T-cell (primary cell): Measurements from ENCODE around the gene AKAP6. TPM values are rescaled to one million over a fixed set of nuclear protein-coding genes. Genes with fewer than 3 reads are reported as not detected.

ENCODE experiments used
- ATAC-seq, 4 experiments: fragments of 200-7000 bp in 3 of 4; fragments of 150-1000 bp in 1 of 4; cut with Tn5 transposase; replicated peaks in 1 of 4; 1 replicate in 3 of 4; 2 replicates in 1 of 4; pipeline ENCODE4 v1.10.0; 2021; ENCODE audit warnings: moderate library complexity in 3 of 4, mild to moderate bottlenecking in 2 of 4, moderate number of reproducible peaks in 1 of 4
- CTCF ChIA-PET, 2 donors: fragments of 300-600 bp; sonication (Branson Sonifier 250); formaldehyde crosslinking; loops; one replicate each; lab custom pipeline; 2022; ENCODE audit warnings: antibody characterized with exemption in 2 of 2; lab: Charles Lee
- POLR2A ChIA-PET, 2 donors: fragments of 300-600 bp; sonication (Branson Sonifier 250); formaldehyde crosslinking; loops; one replicate each; lab custom pipeline; 2022; ENCODE audit warnings: antibody characterized with exemption in 2 of 2; lab: Charles Lee
- DNase-seq, 35 experiments: peaks; one replicate each; pipeline versions ENCODE4 v3.0.0 to v3.0.0-alpha.2; 2013 to 2023
- H3K27ac ChIP-seq: one replicate; pipeline ENCODE4 v1.5.1; 2013; ENCODE audit warnings: low read length
- H3K27me3 ChIP-seq, 2 experiments: replicated peaks in 1 of 2; 1 replicate in 1 of 2; 2 replicates in 1 of 2; pipeline versions ENCODE4 v1.6.1 to v1.7.0; 2013; ENCODE audit warnings: low read length in 1 of 2, mixed read lengths in 1 of 2; ENCODE audit not compliant: control insufficient read depth in 2 of 2, insufficient read depth in 2 of 2; ENCODE audit errors: extremely low read depth in 1 of 2
- H3K36me3 ChIP-seq, 2 donors: 1 replicate in 1 of 2; 2 replicates in 1 of 2; pipeline versions ENCODE4 v1.6.1 to v1.7.0; 2013; ENCODE audit warnings: low read length in 1 of 2; ENCODE audit not compliant: control insufficient read depth in 2 of 2, insufficient read depth in 1 of 2; ENCODE audit errors: extremely low read depth in 1 of 2
- H3K4me1 ChIP-seq, 2 experiments: 1 replicate in 1 of 2; 2 replicates in 1 of 2; pipeline versions ENCODE4 v1.6.1 to v1.7.0; 2013; ENCODE audit warnings: low read length in 2 of 2, mixed read lengths in 1 of 2; ENCODE audit not compliant: insufficient read depth in 2 of 2, control insufficient read depth in 1 of 2; ENCODE audit errors: extremely low read depth in 1 of 2
- H3K4me3 ChIP-seq, 2 donors: 1 replicate in 1 of 2; 2 replicates in 1 of 2; pipeline versions ENCODE4 v1.5.1 to v1.7.0; 2013; ENCODE audit warnings: mild to moderate bottlenecking in 2 of 2, low read length in 1 of 2, moderate library complexity in 1 of 2; ENCODE audit not compliant: control insufficient read depth in 1 of 2; ENCODE audit errors: extremely low read depth in 1 of 2
- H3K9me3 ChIP-seq: 2 replicates; pipeline ENCODE4 v1.7.0; 2013
- H3K27ac Mint-ChIP-seq, 2 donors: one replicate each; pipeline ENCODE4 v1.8.0; 2020 to 2021; ENCODE audit warnings: mild to moderate bottlenecking in 2 of 2, mixed read lengths in 2 of 2
- H3K27me3 Mint-ChIP-seq, 2 donors: one replicate each; pipeline ENCODE4 v1.8.0; 2021 to 2022; ENCODE audit warnings: mixed read lengths in 2 of 2
- H3K36me3 Mint-ChIP-seq: one replicate; pipeline ENCODE4 v1.8.0; 2021; ENCODE audit warnings: mixed read lengths
- H3K4me1 Mint-ChIP-seq, 3 donors: one replicate each; pipeline ENCODE4 v1.8.0; 2020 to 2022; ENCODE audit warnings: mixed read lengths in 3 of 3, mild to moderate bottlenecking in 1 of 3
- H3K4me3 Mint-ChIP-seq, 3 donors: one replicate each; pipeline ENCODE4 v1.8.0; 2020 to 2022; ENCODE audit warnings: mild to moderate bottlenecking in 3 of 3, mixed read lengths in 3 of 3, moderate library complexity in 3 of 3
- H3K9me3 Mint-ChIP-seq, 3 donors: one replicate each; pipeline ENCODE4 v1.8.0; 2020 to 2022; ENCODE audit warnings: mixed read lengths in 3 of 3
- WGBS: methylation state at CpG from one replicate; pipeline ENCODE4 v1.1.5; 2013; ENCODE audit warnings: missing lambda C conversion rate; ENCODE audit not compliant: insufficient coverage; 5-methylcytosine and 5-hydroxymethylcytosine counted together
- total RNA-seq, 35 experiments: library from RNA in 6 of 35; stranded (reverse) in 6 of 35; fragments of 120-200 nt in 1 of 35; gene quantifications; one replicate each; pipeline versions ENCODE4 v1.2.1 to v1.2.4 and lab custom pipeline; 2013 to 2026

AKAP6 gene
- total RNA-seq, 5 donors from 2014 or later (not counting 1 experiment from before 2014, with no cell fraction given), result 1.7 to 6.6 (median 2.6) TPM

DNA sequence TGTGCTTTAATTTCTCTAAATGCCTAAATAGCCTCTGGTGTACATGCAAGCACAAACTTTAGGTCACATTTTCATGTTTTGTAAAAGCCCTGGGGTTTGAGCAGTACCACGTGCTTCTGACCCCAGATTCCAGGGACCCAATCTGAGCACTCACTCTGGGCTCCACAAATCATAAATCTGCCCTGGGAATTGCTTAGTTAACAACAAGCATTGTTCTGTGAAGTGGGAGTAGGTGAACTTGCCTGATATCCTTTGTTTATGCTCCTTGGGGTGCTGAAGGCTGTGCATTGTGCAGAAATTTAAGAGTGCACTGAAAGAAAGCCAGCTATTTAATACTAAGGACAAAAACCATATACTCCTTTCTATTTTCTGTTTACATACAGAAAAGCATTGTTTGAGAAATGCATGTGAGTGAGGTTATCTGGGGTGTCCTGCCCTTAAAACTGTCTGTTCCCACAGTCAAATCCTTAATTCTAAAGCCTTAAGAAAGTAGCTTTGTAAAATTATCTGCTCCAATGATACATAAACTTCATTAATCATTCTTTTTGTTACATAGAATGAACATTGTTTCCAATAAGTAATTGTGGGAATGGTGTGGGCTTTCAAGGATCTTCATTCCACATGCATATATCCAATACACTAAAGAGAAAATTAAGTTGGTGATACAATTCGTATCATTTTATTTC is 351.0 kb downstream of the AKAP6 start:
- no peak for DNase-seq
- Mint-ChIP-seq H3K27me3 (peaks cover 0 to 3% of the 10 kb centered on the region in 2 donors), H3K4me3 (no peak overlapping the region), H3K27ac (no peak overlapping the region), H3K36me3 (no peaks in the 10 kb centered on the region), H3K4me1 (no peaks in the 10 kb centered on the region), H3K9me3 (no peaks in the 10 kb centered on the region)
- H3K27ac ChIP-seq, result no peak overlapping the region
- POLR2A ChIA-PET, result no interaction called here
- no CpG with 5 or more reads among the region's 2 CpGs for WGBS
- ATAC-seq, result no peak
- no peaks in the 10 kb centered on the region for H3K27me3 ChIP-seq
- no peaks in the 10 kb centered on the region for H3K36me3 ChIP-seq
- no peaks in the 10 kb centered on the region for H3K4me1 ChIP-seq
- CTCF ChIA-PET, result no interaction called here
- no peaks in the 10 kb centered on the region for H3K9me3 ChIP-seq
- H3K4me3 ChIP-seq, result no peak overlapping the region

DNA sequence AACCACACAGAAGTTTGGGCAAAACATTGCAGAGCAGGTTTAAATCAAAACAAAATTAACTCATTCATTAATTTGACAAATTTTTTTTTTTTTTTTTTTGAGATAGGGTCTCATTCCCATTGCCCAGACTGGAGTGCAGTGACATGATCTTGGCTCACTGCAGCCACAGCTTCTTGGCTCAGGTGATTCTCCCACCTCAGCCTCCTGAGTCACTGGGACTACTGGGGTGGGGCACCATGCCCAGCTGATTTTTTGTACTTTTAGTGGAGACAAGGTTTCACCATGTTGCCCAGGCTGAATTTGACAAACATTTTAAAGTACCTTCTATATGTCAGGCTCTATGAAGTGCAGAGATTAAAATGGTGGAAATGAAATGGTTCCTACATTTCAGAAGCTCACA is 352.5 kb downstream of the AKAP6 start:
- Mint-ChIP-seq H3K9me3 (no peaks in the 10 kb centered on the region), H3K27ac (no peak overlapping the region), H3K36me3 (no peaks in the 10 kb centered on the region), H3K4me3 (no peak overlapping the region), H3K27me3 (peaks cover 0 to 3% of the 10 kb centered on the region in 2 donors), H3K4me1 (no peaks in the 10 kb centered on the region)
- H3K4me3 ChIP-seq, result no peak overlapping the region
- POLR2A ChIA-PET, result no interaction called here
- no peaks in the 10 kb centered on the region for H3K4me1 ChIP-seq
- no peak overlapping the region for H3K27ac ChIP-seq
- no peaks in the 10 kb centered on the region for H3K27me3 ChIP-seq
- DNase-seq (no peak), ATAC-seq (no peak)
- CTCF ChIA-PET, result no interaction called here
- H3K9me3 ChIP-seq, result no peaks in the 10 kb centered on the region
- no peaks in the 10 kb centered on the region for H3K36me3 ChIP-seq

DNA sequence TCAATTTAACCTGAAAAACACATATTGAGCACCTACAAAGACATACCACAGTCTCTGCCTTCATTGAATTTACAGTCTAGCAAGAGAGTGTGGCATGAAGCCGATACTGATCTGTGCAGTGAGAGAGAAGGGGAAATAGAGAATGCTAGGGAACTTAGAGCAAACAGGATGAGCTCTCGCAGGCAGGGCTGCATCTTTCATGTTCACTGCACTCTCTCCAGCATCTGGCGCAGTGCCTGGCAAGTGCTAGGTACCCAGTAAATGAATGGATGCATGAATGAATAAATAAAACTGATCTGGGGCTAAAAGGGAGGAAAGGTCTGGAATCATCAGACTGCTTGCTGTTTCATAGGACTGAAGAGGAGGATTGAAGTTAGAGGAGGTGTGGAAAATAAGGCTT is 353.1 kb downstream of the AKAP6 start:
- no peak overlapping the region for H3K4me3 ChIP-seq
- H3K4me1 ChIP-seq, result no peaks in the 10 kb centered on the region
- CTCF ChIA-PET, result no interaction called here
- no peak for ATAC-seq
- no peak for DNase-seq
- no peak overlapping the region for H3K4me3 Mint-ChIP-seq
- peaks cover 0 to 3% of the 10 kb centered on the region in 2 donors for H3K27me3 Mint-ChIP-seq
- H3K9me3 ChIP-seq, result no peaks in the 10 kb centered on the region
- WGBS, result 75% methylated on average over 3 of the region's 3 CpGs
- no peaks in the 10 kb centered on the region for H3K9me3 Mint-ChIP-seq
- H3K36me3 ChIP-seq, result no peaks in the 10 kb centered on the region
- H3K27ac ChIP-seq, result no peak overlapping the region
- POLR2A ChIA-PET, result no interaction called here
- H3K36me3 Mint-ChIP-seq, result no peaks in the 10 kb centered on the region
- no peaks in the 10 kb centered on the region for H3K4me1 Mint-ChIP-seq
- no peaks in the 10 kb centered on the region for H3K27me3 ChIP-seq
- no peak overlapping the region for H3K27ac Mint-ChIP-seq

GRCh38 chr14:32683679-32684078 is 354.6 kb downstream of the AKAP6 start:
- 88% methylated on average over 1 of the region's 1 CpG for WGBS

GRCh38 chr14:32688941-32689340 is 359.8 kb downstream of the AKAP6 start:
- no peaks in the 10 kb centered on the region for H3K4me1 ChIP-seq
- no peaks in the 10 kb centered on the region for H3K9me3 ChIP-seq
- Mint-ChIP-seq H3K36me3 (no peaks in the 10 kb centered on the region), H3K4me3 (no peak overlapping the region), H3K27ac (no peak overlapping the region), H3K27me3 (no peaks in the 10 kb centered on the region), H3K4me1 (no peaks in the 10 kb centered on the region), H3K9me3 (no peaks in the 10 kb centered on the region)
- POLR2A ChIA-PET, result no interaction called here
- no peak overlapping the region for H3K27ac ChIP-seq
- no peak for ATAC-seq
- WGBS, result 60% methylated on average over 1 of the region's 2 CpGs
- no peak overlapping the region for H3K4me3 ChIP-seq
- no peak for DNase-seq
- no peaks in the 10 kb centered on the region for H3K36me3 ChIP-seq
- CTCF ChIA-PET, result no interaction called here
- H3K27me3 ChIP-seq, result no peaks in the 10 kb centered on the region

More at GRCh38 chr14:32683679-32684078, 354.6 kb downstream of the AKAP6 start:
- H3K4me1 ChIP-seq, result no peaks in the 10 kb centered on the region
- Mint-ChIP-seq H3K36me3 (no peaks in the 10 kb centered on the region), H3K27ac (no peak overlapping the region), H3K27me3 (peaks cover 0 to 3% of the 10 kb centered on the region in 2 donors), H3K4me3 (no peak overlapping the region), H3K4me1 (no peaks in the 10 kb centered on the region), H3K9me3 (no peaks in the 10 kb centered on the region)
- POLR2A ChIA-PET, result interaction anchor here in 1 of 2 donors (0.6 kb wide), 1 partner anchor 875 kb away, joined by 3 read pairs; no protein-coding TSS in a partner anchor
- ATAC-seq, result no peak
- DNase-seq, result no peak
- H3K36me3 ChIP-seq, result no peaks in the 10 kb centered on the region
- CTCF ChIA-PET, result no interaction called here
- no peak overlapping the region for H3K4me3 ChIP-seq
- H3K27ac ChIP-seq, result no peak overlapping the region
- H3K27me3 ChIP-seq, result no peaks in the 10 kb centered on the region
- no peaks in the 10 kb centered on the region for H3K9me3 ChIP-seq

DNA sequence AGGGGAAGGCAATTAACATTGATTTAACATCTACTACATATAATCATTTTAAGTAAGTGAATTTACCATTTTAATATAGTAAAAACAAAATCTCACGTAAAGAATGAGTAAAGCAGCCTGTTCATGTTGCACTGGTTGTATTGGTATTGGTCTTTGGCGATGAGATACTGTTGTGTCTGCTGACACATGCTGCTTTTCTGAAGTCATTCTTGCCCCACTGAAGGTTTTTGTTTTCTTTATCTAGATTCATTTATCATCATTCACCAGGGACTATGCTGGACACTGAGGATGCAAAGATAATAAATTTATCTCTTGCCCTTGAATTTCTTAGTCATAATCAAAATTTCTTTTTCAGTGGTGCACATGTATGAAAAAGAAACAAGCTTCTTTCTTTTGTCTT is 363.3 kb downstream of the AKAP6 start:
- H3K36me3 ChIP-seq, result no peaks in the 10 kb centered on the region
- H3K4me3 Mint-ChIP-seq, result no peak overlapping the region
- H3K27me3 Mint-ChIP-seq, result no peaks in the 10 kb centered on the region
- ATAC-seq (no peak), DNase-seq (no peak)
- no peaks in the 10 kb centered on the region for H3K36me3 Mint-ChIP-seq
- no peak overlapping the region for H3K27ac Mint-ChIP-seq
- H3K9me3 Mint-ChIP-seq, result no peaks in the 10 kb centered on the region
- ChIA-PET POLR2A (no interaction called here), CTCF (no interaction called here)
- no peak overlapping the region for H3K27ac ChIP-seq
- no peaks in the 10 kb centered on the region for H3K4me1 Mint-ChIP-seq
- WGBS, result no CpG with 5 or more reads among the region's 2 CpGs
- H3K9me3 ChIP-seq, result no peaks in the 10 kb centered on the region
- H3K27me3 ChIP-seq, result no peaks in the 10 kb centered on the region
- no peak overlapping the region for H3K4me3 ChIP-seq
- H3K4me1 ChIP-seq, result no peaks in the 10 kb centered on the region
